Measurements from ENCODE around the gene TTC21A.

DNA sequence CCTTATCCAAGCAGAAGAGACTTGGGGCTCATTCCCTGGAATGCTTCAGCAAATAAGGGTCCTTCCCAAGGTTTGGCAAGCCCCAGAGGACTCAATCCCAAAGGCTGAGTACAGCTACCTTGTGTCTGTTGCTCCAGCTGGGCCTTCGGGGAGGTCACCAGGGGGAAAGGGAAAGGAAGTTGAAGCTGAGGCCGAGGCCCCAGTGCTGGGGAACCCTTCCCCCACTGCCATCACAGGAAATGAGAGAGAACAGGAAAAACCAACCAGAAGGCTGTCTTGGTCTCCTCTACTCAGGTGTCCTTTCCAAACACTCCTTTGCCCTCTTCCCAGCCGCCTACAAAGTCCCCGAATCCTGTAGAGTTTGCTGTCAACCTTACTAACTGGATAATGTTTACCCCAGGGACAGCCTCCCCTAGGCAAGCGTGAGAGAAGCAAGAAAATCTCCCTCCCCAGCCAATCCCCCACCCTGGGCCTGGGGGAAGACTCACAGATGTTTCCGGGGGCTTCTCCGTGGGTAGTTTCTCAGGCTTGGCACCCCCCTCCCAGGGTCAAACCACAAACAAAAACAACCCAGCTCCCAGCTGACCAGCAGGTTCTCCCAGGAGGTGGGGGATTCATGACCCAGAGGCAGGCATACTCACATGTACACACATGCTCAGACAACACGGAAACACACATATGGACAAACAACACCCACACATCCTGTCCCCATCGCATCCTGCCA lies 40.4 kb downstream of the TTC21A start:
- TF ChIP-seq, protein P1, sequence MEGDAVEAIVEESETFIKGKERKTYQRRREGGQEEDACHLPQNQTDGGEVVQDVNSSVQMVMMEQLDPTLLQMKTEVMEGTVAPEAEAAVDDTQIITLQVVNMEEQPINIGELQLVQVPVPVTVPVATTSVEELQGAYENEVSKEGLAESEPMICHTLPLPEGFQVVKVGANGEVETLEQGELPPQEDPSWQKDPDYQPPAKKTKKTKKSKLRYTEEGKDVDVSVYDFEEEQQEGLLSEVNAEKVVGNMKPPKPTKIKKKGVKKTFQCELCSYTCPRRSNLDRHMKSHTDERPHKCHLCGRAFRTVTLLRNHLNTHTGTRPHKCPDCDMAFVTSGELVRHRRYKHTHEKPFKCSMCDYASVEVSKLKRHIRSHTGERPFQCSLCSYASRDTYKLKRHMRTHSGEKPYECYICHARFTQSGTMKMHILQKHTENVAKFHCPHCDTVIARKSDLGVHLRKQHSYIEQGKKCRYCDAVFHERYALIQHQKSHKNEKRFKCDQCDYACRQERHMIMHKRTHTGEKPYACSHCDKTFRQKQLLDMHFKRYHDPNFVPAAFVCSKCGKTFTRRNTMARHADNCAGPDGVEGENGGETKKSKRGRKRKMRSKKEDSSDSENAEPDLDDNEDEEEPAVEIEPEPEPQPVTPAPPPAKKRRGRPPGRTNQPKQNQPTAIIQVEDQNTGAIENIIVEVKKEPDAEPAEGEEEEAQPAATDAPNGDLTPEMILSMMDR (IDR thresholded peaks at IDR 0.05; ENCODE audit: poor library complexity), result no peak
- no peak for TF ChIP-seq EZH2 (IDR thresholded peaks at IDR 0.05; ENCODE audit: borderline replicate concordance)

Measured in hepatocyte (in vitro differentiated cells).